ENCODE data around the gene PITPNC1.
"Not testable (repeated sequence)": the region's sequence is repeated elsewhere in the genome, so short reads cannot be mapped to it uniquely, and the experiment has no call there.

PITPNC1 gene

DNA sequence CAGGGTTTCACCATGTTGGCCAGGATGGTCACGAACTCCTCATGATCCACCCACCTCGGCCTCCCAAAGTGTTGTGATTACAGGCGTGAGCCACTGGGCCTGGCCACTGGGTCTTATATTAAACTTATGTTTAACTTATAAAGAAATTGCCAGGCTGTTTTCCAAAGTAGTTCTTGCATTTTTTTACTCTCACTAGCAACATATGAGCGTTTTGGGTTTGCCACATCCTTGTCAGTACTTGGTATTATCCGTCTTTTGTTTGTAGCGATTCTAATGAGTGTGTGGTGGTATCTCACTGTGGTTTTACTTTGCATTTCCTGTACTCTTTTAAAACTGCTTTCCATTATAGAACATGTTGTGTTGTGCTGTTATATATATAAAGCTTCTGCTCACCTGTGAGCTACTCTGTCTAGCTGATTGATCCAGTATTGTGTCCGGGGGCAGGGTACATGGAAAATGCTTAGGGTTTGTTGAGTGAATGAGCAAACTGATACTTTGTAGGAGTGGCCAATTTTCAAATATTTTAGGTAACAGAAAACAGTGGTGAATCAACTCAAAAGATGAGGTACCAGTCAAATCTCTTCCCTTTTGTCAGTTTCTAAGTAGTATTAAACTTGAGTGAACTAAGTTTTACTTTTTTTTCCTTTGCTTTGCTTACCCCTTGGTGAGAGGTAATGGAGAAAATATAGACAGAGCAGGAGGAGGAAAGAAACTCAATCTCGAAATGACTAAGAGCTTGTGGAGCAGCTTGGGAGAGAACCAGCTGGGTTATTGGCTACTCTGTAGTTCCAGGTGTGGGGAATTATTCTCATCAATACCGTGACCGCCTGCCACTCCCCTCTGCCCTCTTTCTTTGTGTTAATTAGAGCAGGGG is 75.8 kb downstream of the PITPNC1 start:
- in situ Hi-C loops (cut with MboI; ENCODE audit: low sequenced_read_pairs) = no loop called here

DNA sequence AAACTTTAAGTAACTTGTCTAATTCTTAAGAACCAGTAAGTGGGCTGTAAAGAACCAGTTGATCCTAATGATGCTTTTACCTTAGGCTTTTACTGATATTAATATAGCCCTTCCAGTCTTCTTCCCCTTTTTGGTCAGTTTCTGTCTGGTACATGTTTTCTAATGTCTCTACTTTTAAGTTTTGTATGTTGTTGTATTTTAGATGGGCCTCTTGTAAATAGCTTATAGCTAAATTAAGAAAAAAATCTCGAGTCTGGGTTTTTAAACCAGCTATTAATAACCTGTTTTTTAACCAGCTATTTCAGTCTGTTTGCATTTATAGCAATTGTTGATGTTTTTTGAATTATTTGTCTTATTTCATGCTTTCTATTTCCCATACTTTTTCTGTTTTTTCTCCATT is 79.0 kb downstream of the PITPNC1 start:
- in situ Hi-C loops (cut with MboI; ENCODE audit: low sequenced_read_pairs) = no loop called here

DNA sequence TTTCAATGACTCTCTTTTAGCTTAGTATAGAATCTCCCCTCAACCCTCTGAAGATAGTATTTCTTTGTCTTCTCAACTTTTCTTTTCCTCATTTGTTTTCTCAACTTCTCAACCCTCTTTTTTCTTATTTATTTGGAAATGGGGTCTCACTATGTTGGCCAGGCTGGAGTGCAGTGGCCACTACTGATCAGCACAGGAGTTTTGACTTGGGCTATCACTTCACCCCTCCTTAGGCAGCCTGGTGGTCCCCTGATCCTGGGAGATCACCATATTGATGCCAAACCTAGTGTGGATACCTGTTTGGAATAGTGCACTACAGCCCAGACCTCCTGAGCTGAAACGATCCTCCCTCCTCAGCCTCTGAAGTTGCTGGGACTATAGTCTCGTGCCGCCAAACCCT is 79.8 kb downstream of the PITPNC1 start:
- in situ Hi-C loops (cut with MboI; ENCODE audit: low sequenced_read_pairs) = no loop called here

DNA sequence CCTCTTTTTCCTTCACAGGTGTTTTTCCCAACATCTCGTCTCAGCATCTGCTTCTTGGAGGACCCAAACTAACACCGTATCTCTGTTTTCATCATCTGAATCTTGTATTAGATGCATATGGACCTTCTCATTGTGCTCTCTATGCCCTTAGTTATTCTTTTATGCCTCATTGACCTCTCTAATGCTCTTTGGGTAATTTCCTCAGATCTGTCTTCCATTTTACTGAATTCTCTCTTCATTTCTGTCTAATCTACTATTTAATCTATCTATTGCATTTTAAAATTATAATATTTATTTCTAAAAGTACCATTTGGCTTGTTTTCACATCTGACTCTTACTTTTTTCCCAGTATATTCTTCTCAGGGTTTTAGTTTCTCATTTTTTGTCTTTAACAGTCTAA is 81.1 kb downstream of the PITPNC1 start:
- in situ Hi-C loops (cut with MboI; ENCODE audit: low sequenced_read_pairs) = no loop called here

DNA sequence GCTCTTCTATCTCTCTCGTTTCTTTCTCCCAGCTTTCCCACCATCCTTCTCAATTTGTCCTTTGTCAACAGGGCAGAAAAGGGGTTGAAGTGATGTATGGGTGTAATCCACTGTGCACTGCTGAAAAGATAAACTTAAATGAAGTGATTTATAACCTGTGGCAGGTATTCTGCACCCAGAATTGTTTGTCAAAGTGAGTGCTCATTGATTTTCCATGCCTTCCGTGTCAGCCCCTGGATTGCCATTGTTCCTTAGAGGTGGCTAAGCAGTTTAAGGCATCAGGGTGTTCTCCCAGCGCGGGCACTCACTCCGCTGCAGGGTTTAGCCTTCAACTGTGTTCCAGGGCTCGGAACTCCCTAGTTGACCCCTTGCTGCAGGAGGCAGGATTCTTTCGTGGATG is 82.9 kb downstream of the PITPNC1 start:
- in situ Hi-C loops (cut with MboI; ENCODE audit: low sequenced_read_pairs) = no loop called here

DNA sequence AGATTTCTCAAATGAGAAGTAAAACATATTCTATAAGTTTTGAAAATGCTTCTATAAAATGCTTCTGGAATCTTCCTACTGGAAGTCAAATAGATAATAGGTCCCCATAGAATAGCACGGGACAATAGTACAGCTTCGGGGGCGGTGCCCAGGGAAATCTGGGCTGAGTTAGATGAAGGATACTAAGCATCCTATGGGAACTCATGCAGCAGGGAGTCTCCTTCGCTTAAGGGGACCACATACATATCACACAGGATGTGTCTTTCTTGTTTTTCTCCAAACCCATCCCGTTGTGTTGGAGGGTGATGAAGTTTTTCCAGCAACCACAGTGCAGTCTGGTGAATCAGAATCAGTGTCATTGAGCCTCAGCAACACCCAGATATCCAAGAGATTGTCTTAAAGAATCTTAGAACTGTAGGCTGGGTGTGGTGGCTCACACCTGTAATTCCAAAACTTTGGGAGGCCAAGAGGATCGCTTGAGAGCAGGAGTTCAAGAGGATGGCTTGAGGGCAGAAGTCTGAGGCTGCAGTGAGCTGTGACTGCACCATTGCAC is 84.2 kb downstream of the PITPNC1 start:
- in situ Hi-C loops (cut with MboI; ENCODE audit: low sequenced_read_pairs) = no loop called here

DNA sequence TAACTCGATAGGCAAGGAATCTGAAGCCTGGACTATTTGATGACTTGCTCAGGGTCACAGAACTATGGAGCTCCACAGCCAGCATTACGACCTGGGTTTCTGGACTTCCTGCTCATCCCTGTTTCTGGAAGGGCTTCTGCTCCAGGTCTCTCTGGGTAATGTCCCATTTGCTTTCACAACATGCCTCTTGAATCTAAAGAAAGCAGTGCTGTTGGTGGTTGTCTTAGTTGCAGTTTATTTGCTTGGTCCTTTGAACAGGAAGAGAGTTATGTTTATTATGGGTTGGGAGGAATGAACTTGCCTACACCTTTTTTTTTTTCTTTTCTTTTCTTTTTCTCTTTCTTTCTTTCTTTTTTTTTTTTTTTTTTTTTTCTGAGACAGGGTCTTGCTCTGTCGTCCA is 84.8 kb downstream of the PITPNC1 start:
- in situ Hi-C loops (cut with MboI; ENCODE audit: low sequenced_read_pairs) = no loop called here

DNA sequence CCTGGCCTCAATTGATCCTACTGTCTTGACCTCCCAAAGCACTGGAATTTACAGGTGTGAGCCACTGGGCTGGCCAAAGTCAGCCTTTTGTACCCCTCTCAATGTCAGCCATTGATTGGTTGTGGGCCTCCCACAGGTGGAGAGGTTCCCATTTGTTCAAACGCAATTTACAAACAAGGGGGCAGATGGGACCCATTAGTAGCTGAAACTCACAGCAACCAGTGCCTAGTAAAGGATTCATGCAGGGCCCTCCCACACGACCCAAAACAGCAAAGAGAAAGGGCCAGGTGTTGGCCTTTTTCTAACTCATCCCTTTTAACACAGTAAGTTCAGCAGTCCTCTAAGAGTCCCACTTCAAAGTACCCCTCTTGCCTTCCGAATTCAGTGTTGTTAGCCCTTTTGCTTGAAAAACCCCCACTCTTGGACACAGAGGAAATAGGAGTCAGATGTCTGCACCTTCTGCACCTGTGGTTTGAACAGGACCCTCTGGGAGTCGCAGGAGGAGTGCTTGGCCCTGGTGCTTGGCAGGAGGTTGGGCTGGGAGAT is 89.2 kb downstream of the PITPNC1 start:
- in situ Hi-C loops (cut with MboI; ENCODE audit: low sequenced_read_pairs) = no loop called here

DNA sequence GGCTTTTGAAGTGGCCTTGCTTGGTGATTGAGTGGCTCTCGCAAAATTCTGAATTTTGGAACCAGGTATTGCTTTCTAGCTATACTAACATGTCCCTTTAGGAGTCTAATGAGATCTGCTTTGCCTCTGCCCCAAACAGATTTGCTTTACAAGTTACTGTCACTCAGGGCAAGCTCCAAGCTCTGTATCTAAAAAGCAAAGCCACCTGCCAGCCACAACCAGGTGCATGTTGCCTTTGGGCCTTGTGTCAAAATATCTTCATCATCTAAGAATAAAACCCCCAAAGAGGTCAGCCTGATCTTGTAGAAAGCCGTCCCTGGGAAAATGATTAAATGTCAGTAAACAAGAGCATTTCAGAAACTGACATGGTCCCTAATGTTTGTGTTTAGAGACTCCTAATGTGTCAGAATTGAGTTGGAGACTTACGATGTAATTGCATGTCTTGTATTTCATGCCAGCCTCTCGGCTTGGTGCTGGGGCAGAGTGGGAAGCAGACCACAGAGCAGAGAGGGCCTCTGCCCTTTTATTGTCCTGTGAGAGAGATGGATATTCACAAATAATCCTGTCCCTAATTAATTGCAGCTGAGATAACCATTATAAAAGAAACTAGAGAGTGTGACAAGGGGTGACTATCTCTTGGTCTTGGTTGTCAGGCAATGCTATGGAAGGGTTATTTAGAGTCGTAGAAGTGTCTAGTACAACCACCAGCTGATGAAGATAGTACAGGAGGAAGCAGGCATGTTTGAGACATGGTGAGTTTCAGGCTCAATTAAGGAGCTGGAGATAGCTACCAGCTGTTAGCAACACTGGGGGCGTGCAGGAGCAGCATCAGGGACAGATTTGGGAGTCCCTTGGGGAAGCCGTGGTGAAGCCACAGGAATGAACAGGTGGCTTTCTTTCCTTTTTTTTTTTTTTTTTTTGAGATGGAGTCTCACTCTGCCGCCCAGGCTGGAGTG is 90.7 kb downstream of the PITPNC1 start:
- in situ Hi-C loops (cut with MboI; ENCODE audit: low sequenced_read_pairs) = no loop called here

DNA sequence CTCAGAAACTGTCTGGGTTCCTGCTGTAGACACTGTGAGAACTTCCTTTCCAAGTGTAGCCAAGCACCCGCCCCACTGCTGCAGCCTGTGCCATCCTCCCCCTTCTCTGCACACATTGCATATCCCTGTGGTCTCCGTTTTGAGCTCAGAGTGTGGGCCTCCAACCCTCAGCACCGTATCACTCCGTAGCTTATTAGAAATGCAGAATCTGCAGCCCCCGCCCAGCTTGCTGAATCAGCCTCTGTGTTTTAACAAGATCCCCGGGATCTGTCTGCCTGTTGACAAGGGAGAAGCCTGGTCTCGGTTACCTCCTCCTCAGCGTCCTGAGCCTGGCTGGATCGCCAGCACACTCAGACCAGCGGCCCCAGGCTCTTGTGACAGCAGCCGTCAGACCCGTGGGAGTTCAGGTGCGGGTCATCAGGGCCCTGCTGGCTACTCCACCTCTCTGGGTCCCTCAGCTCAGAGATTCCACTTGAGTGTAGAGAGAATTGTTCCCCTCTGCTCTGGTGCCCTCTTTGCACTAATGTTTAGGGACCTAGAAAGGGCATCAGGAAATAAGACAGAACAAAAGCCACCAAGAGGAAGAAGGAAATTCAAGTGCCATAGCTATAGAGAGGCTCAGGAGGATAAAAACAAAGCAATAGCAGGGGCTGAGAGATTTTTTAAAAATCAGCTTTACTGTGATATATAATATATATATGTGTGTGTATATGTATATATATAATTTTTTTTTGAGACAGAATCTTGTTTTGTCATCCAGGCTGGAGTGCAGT is 92.3 kb downstream of the PITPNC1 start:
- in situ Hi-C loops (cut with MboI; ENCODE audit: low sequenced_read_pairs) = no loop called here

DNA sequence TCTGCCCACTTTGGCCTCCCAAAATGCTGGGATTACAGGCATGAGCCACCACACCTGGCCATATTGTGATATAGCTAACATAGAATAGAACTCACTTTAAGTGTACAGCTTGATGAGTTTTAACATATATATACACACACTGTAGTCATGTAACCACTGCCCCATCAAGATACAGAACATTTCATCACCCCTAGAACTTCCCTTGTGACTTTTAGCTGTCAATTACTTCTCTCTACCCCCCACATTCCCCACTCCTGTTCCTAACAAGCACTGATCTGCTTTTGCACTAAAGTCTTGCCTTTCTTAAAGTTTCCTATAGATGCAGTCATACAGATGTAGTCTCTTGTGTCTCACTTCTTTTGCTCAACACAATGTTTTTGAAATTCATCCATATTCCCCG is 93.1 kb downstream of the PITPNC1 start:
- in situ Hi-C loops (cut with MboI; ENCODE audit: low sequenced_read_pairs) = no loop called here

DNA sequence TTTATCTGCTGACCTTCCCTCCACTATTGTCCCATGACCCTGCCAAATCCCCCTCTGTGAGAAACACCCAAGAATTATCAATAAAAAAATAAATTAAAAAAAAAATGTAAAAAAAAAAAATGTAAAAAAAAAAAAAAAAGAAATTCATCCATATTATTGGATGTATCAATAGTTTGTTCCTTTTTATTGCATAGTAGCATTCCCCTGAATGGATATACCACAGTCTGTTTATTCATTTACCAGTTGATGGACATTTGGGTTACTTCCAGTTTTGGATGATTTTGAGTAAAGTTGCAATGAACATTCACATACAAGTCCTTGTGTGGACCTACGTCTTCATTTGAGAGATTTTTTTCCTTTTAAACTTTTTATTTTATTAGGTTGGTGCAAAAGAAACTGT is 94.0 kb downstream of the PITPNC1 start:
- in situ Hi-C loops (cut with MboI; ENCODE audit: low sequenced_read_pairs) = no loop called here

DNA sequence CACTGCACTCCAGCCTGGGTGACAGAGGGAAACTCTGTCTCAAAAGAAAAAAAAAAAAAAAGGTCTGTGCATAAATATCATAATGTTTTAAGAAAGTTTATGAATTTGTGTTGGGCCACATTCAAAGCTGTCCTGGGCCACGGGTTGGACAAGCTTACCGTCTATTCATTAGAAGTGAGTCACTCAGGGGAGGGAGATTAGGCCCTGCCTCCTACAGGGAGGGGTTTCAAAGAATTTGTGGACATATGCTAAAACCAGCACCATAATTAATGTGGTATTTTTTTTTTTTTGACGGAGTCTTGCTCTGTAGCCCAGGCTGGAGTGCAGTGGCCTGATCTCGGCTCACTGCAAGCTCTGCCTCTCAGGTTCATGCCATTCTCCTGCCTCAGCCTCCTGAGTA is 95.5 kb downstream of the PITPNC1 start:
- in situ Hi-C loops (cut with MboI; ENCODE audit: low sequenced_read_pairs) = not testable (repeated sequence)

DNA sequence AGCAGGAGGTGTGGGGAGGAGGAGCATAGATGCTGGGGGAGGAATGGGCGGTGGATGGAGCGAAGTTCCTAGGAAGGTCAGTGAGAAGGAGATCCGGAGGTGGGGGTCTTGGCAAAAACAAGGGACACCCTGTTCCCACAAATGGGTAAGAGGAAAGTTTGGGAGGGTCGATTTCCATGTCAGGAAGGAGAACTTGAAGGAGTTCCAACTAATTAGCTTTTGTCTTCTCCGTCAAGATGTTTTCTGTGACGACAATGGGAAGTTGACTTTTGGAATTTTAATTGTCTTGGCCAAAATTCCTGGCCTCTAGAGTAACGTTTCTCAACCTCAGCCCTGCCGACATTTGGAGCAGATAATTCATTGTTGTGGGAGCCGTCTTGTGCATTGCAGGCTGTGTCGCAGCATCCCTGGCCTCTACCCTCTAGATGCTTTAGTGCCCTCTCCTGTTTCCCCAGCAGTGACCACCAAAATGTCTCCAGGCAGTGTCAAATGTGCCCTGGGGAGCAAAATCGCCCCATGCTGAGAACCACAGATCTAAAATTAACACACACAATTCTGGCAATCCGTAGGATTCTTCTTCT is 97.1 kb downstream of the PITPNC1 start:
- in situ Hi-C loops (cut with MboI; ENCODE audit: low sequenced_read_pairs) = no loop called here

DNA sequence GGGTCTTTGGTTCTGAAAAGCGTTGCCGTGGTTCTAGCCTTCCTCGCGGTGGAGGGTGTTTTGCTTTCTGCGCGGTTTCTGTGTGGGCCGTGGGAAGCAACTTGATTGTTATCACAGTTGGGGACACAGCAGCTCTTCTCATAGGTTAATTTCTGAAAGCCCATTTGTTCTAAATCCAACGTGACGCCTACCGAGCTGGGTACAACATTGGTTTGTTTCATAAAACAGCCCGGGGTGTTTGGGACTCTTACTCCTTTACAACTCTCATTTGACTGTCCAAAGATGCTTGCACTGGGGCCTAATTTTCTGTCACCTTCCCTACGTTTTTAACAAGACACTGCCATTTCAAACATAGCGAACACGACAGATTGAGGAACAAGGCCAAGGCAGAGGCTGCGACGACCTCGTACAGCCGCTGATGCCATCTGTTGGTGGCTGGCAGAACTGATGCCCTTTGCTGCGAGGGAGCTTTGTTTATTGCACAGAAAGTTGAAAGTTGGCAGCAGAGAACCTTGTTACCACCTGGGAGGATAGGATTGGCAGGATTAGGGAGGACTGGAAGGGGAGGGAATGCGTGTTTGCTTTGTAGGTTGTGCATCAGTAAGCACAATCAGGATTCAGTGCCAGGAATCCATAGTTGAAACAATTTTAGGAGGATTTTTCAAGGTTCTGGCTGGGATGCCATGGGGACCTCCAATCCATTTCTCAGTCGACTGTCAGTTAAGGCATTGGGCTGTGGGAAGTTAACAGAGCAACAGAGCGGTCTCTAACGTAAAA is 98.3 kb downstream of the PITPNC1 start:
- in situ Hi-C loops (cut with MboI; ENCODE audit: low sequenced_read_pairs) = no loop called here

DNA sequence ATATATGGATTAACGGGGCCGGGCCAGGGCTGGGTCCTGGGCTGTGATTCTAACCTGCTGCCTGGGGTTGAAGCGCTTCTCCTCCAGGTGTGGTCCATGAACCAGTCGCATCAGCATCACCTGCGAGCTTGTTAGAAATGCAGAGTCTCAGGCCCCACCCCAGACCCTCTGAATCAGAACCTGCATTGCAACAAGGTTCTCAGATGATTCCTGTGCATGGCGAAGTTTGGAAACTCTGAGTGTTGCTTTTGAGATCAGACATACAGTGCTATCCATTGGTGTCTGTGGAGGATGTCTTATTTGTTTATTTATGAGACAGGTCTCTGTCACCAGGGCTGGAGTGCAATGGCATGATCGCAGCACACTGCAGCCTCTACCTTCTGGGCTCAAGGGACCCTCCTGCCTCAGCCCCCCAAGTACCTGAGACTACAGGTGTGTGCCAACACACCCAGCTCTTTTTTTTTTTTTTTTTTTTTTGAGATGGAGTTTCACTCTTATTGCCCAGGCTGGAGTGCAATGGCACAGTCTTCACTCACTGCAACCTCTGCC is 99.8 kb downstream of the PITPNC1 start:
- in situ Hi-C loops (cut with MboI; ENCODE audit: low sequenced_read_pairs) = no loop called here

DNA sequence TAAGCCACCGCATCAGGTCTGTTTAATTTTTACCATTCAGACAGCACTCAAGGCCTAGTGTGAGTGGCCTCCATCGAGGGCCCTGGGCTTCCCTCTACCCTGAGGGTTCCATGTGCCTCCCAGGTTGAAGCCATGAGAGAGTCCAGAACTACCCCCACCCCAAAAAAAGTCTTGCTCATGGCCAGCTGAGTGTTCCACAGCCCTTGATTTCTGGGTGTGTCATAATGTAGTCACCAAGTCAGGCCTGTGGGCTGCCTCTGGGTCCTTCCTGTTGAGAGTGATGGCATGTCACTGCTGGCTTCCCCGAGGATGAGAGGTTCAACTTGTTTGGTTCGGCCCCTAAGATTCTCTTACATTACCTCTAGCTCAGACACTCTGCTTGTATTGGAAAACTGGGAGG is 100.6 kb downstream of the PITPNC1 start:
- in situ Hi-C loops (cut with MboI; ENCODE audit: low sequenced_read_pairs) = no loop called here

DNA sequence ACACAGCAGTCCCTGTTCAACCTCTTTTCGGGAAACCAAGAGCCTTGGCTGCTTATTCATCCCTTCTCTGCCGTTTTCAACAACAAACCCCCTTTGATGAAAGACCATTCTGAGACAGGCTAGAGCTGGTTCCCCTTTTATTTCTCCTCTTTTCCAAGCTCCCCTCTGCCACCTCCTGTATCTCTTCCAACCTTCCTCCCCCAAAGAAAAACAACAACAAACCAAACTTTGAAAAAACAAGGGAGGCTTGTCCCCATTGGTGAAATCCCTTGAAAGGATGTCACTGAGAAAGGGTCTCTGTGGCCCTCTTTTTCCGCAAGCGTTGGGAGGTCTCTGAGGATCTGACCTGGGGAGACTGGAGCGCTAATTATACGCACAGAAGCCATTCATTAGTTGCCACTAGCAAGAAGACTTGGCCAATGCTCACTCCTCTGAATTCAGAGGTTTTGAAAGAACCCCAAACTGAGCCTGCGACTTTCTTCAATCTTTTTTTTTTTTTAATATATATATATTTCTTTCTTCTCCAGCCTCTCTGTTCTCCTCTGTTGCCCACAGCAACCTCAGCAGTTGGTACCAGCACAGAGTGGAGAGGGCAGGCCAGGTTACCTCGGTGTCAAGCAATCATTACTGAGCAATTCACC is 101.4 kb downstream of the PITPNC1 start:
- in situ Hi-C loops (cut with MboI; ENCODE audit: low sequenced_read_pairs) = no loop called here

DNA sequence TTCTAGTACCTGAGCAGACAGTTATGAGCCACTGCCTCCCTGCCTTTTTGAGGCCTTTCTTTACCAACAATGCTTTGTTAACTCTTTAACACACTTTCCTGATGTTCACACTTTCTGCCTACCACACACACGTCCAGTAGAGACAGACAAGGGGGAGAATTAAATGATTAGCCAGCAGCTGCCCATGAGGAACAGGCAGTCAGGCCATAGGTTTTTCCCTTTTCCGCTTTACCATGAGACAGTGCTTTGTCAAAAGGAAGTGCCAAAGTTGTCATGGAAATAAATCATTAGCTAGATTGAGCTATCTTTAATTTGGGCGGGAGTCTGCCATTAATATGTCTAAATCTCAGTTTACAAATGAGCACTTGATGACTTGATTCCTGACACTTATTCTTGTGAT is 102.1 kb downstream of the PITPNC1 start:
- in situ Hi-C loops (cut with MboI; ENCODE audit: low sequenced_read_pairs) = no loop called here

All from HL-60/S4 treated with phorbol 12-myristate 13-acetate at 8.2 ng/mL for 4 days and 3 days (cell line).